KMS-11 (cell line): Measurements from ENCODE around the gene ANAPC13.
A peak's percentile ranks its signal among the peaks of the same experiment; 100 is the strongest.

Source experiments
- H2AFZ ChIP-seq: fragments of 200-600 bp; sonication (generic); 2 replicates; pipeline ENCODE4 v1.6.1; 2016; ENCODE audit warnings: antibody characterized with exemption, mixed run types, low read depth
- H3K27ac ChIP-seq: fragments of 200-600 bp; sonication (generic); 2 replicates; pipeline ENCODE4 v1.6.1; 2016; ENCODE audit warnings: mild to moderate bottlenecking, mixed run types
- H3K27me3 ChIP-seq: fragments of 200-600 bp; sonication (generic); 2 replicates; pipeline ENCODE4 v1.6.1; 2017; ENCODE audit warnings: mild to moderate bottlenecking, low read depth, mixed run types, moderate library complexity; ENCODE audit not compliant: insufficient read depth
- H3K36me3 ChIP-seq: fragments of 200-600 bp; sonication (generic); 2 replicates; pipeline ENCODE4 v1.6.1; 2017; ENCODE audit warnings: mild to moderate bottlenecking, mixed run types; ENCODE audit not compliant: insufficient read depth
- H3K4me1 ChIP-seq: fragments of 200-600 bp; sonication (generic); 2 replicates; pipeline ENCODE4 v1.6.1; 2016; ENCODE audit warnings: mild to moderate bottlenecking, low read depth, mixed run types; ENCODE audit not compliant: poor library complexity, severe bottlenecking
- H3K4me2 ChIP-seq: fragments of 200-600 bp; sonication (generic); 2 replicates; pipeline ENCODE4 v1.7.0; 2016; ENCODE audit warnings: mild to moderate bottlenecking, mixed run types
- H3K4me3 ChIP-seq: fragments of 200-600 bp; sonication (generic); IDR thresholded peaks from 2 replicates; pipeline ENCODE4 v1.6.1; 2017; ENCODE audit warnings: low read depth, low read length, mixed read lengths; ENCODE audit not compliant: insufficient read depth
- H3K79me2 ChIP-seq: fragments of 200-600 bp; sonication (generic); 2 replicates; pipeline ENCODE4 v1.6.1; 2016; ENCODE audit warnings: low read depth, mixed run types; ENCODE audit not compliant: insufficient read depth
- H3K9ac ChIP-seq: fragments of 200-600 bp; sonication (generic); 2 replicates; pipeline ENCODE4 v1.6.1; 2016; ENCODE audit warnings: mild to moderate bottlenecking, mixed run types
- H4K20me1 ChIP-seq: fragments of 200-600 bp; sonication (generic); 2 replicates; pipeline ENCODE4 v1.6.1; 2016; ENCODE audit warnings: mild to moderate bottlenecking, mixed run types; ENCODE audit not compliant: insufficient read depth
- CTCF ChIP-seq: fragments of 200-600 bp; sonication (generic); conservative IDR thresholded peaks from 2 replicates; pipeline ENCODE4 v1.6.1; 2017; ENCODE audit warnings: low read depth, mild to moderate bottlenecking, antibody characterized with exemption, low read length, moderate library complexity, mixed read lengths

The ANAPC13 gene

GRCh38 chr3:134504132-134504531 is 18.3 kb upstream of the ANAPC13 start:
- H3K9ac ChIP-seq, result no peak overlapping the region
- H3K27ac ChIP-seq, result no peak overlapping the region
- no peak for TF ChIP-seq CTCF
- H4K20me1 ChIP-seq, result no peaks in the 10 kb centered on the region
- no peaks in the 10 kb centered on the region for H3K27me3 ChIP-seq
- no peaks in the 10 kb centered on the region for H3K36me3 ChIP-seq
- no peak overlapping the region for H3K4me2 ChIP-seq
- no peaks in the 10 kb centered on the region for H3K4me1 ChIP-seq
- H3K79me2 ChIP-seq, result peaks cover 7% of the 10 kb centered on the region; the same call in 1 of the 2 replicates
- no peak overlapping the region for H2AFZ ChIP-seq
- H3K4me3 ChIP-seq, result no peak overlapping the region

- Histone ChIP-seq H3K4me2 (no peak overlapping the region), H3K27me3 (no peaks in the 10 kb centered on the region), H2AFZ (no peak overlapping the region), H3K4me1 (no peaks in the 10 kb centered on the region), H3K36me3 (no peaks in the 10 kb centered on the region), H3K27ac (no peak overlapping the region), H4K20me1 (no peaks in the 10 kb centered on the region), H3K4me3 (no peak overlapping the region), H3K79me2 (peaks cover 7% of the 10 kb centered on the region; the same call in 1 of the 2 replicates), H3K9ac (no peak overlapping the region)
- no peak for TF ChIP-seq CTCF
These were observed 17.5 kb upstream of the ANAPC13 start for GRCh38 chr3:134503266-134503665.

GRCh38 chr3:134496471-134497071 is 10.8 kb upstream of the ANAPC13 start:
- no peaks in the 10 kb centered on the region for H4K20me1 ChIP-seq
- H3K27ac ChIP-seq, result no peak overlapping the region
- no peaks in the 10 kb centered on the region for H3K27me3 ChIP-seq
- no peak overlapping the region for H3K9ac ChIP-seq
- H3K4me1 ChIP-seq, result peaks cover 18% of the 10 kb centered on the region
- no peaks in the 10 kb centered on the region for H3K36me3 ChIP-seq
- peaks cover 13% of the 10 kb centered on the region; the same call in 1 of the 2 replicates for H3K79me2 ChIP-seq
- peak overlapping the region; percentile 19; the same call in 1 of the 2 replicates for H3K4me2 ChIP-seq
- no peak overlapping the region for H3K4me3 ChIP-seq
- TF ChIP-seq CTCF, result no peak
- H2AFZ ChIP-seq, result no peak overlapping the region

GRCh38 chr3:134495980-134496379 is 10.2 kb upstream of the ANAPC13 start:
- no peak for TF ChIP-seq CTCF
- 0 out of 2 replicates have a peak, but pooled peaks cover 15% of the 10 kb centered on the region for H3K79me2 ChIP-seq
- H3K4me2 ChIP-seq, result no peak overlapping the region; the same call in 1 of the 2 replicates
- no peaks in the 10 kb centered on the region for H3K27me3 ChIP-seq
- peaks cover 18% of the 10 kb centered on the region for H3K4me1 ChIP-seq
- H3K36me3 ChIP-seq, result no peaks in the 10 kb centered on the region
- H4K20me1 ChIP-seq, result no peaks in the 10 kb centered on the region
- H3K4me3 ChIP-seq, result no peak overlapping the region
- no peak overlapping the region for H3K9ac ChIP-seq
- H2AFZ ChIP-seq, result no peak overlapping the region
- no peak overlapping the region for H3K27ac ChIP-seq
